ENCODE measurements around the gene ZFHX3.

GRCh38 chr16:72999541-73000019 lies 48.3 kb downstream of the ZFHX3 start:
- TF ChIP-seq POLR2A (IDR thresholded peaks at IDR 0.05) = no peak
- no peak for TF ChIP-seq CTCF (IDR thresholded peaks at IDR 0.05)

Measured in testis (tissue), 2 donors.